LNCAP (cell line): Measurements from ENCODE around the gene BPIFB1.

Experiments used
- TF ChIP-seq, protein P1 (sequence below): fragments of 450-650 bp; IDR thresholded peaks from 2 replicates; pipeline ENCODE4 v1.5.1; 2017; ENCODE audit warnings: mild to moderate bottlenecking

BPIFB1 gene

GRCh38 chr20:33317424-33318095, 34.5 kb downstream of the BPIFB1 start:
- TF ChIP-seq, protein P1, sequence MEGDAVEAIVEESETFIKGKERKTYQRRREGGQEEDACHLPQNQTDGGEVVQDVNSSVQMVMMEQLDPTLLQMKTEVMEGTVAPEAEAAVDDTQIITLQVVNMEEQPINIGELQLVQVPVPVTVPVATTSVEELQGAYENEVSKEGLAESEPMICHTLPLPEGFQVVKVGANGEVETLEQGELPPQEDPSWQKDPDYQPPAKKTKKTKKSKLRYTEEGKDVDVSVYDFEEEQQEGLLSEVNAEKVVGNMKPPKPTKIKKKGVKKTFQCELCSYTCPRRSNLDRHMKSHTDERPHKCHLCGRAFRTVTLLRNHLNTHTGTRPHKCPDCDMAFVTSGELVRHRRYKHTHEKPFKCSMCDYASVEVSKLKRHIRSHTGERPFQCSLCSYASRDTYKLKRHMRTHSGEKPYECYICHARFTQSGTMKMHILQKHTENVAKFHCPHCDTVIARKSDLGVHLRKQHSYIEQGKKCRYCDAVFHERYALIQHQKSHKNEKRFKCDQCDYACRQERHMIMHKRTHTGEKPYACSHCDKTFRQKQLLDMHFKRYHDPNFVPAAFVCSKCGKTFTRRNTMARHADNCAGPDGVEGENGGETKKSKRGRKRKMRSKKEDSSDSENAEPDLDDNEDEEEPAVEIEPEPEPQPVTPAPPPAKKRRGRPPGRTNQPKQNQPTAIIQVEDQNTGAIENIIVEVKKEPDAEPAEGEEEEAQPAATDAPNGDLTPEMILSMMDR = no peak

- TF ChIP-seq, protein P1 = no peak
Observed at GRCh38 chr20:33318096-33318429, 35.0 kb downstream of the BPIFB1 start.

GRCh38 chr20:33320006-33320405, 37.0 kb downstream of the BPIFB1 start:
- TF ChIP-seq, protein P1 = no peak

- TF ChIP-seq, protein P1 = no peak
Observed at GRCh38 chr20:33322456-33322855, 39.4 kb downstream of the BPIFB1 start.

- TF ChIP-seq, protein P1 = no peak
Observed at GRCh38 chr20:33323236-33323635, 40.2 kb downstream of the BPIFB1 start.

DNA sequence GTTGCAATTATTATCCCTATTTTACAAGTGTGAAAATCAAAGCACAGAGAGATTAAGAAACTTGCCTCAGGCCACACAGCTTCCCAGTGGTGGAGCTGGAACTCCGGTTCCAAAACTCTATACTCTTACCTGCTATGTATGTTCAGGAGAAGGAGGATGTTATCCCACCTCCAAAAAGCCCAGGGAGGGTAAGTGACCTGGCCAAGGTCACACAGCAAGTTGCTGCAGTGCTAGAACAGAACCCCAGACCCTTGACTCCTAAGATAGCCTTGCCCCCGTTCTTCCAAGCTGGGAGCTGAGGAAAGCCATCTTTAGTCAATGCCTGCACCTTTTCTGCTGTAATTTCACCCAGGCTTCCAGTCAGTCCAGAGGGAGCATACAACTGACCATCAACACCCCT, 42.3 kb downstream of the BPIFB1 start:
- TF ChIP-seq, protein P1 = no peak

DNA sequence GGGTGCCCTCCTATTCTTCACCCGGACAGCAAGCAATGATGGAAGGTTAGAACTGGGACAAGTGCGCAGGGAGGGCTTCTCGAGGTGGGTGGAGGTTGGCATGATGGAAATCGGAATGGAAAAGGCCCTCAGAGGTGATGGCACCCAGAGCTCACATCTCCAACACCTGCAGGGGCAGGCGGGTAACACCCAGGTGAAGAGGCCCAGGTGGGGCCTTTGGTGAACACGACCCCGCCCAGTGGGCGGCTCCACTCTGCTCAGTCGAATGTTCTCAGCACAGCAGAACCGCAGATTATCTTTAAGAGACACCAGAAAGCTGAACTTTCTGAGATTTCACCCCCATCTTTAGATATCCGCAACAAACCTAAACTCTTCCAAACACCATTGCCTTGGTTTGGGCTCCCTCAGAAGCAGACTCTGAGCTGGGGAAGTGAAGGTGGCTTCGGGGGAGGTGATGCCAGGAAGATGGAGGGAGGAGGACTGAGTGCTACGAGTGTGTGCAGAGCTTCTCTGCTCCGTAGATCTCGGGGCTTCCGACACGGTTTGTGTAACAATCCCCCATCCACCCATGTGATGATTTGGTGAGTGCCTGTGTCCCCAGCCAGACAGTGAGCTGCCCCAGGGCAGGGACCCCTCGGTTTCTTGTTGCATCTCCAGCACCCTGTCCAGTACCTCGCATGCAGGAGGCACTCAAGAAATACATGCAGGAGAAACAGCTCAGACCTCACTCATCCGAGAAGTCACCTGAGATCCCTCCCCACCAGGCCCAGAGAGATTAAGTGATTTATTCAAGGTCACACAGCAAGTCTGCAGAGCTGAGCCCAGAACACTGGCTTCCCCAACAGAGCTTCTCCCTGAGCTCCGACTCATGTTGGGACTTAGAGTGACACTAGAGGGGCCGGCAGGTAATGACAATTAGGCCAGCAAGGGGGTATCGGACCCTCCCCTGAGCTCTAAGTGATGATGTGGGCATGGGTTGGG, 45.4 kb downstream of the BPIFB1 start:
- TF ChIP-seq, protein P1 = no peak
